H1 (cell line): ENCODE results near the gene CREB3. TPM values are rescaled to one million over a fixed set of nuclear protein-coding genes. Genes with fewer than 3 reads are reported as not detected.

Source experiments
- CTCF ChIA-PET: fragments of 300-600 bp; sonication (Branson Sonifier 250); formaldehyde crosslinking; loops from one replicate; lab custom pipeline; 2021; ENCODE audit not compliant: partially characterized antibody; lab: Charles Lee
- POLR2A ChIA-PET: fragments of 300-600 bp; sonication (Branson Sonifier 250); formaldehyde crosslinking; loops from one replicate; lab custom pipeline; 2021; ENCODE audit warnings: inconsistent platforms; ENCODE audit not compliant: partially characterized antibody; lab: Charles Lee
- DNase-seq, 2 experiments: peaks; one replicate each; pipeline versions ENCODE4 v3.0.0 to v3.0.0-alpha.2; 2010 to 2022; ENCODE audit warnings: low spot score in 2 of 2, low read depth in 1 of 2, mixed read lengths in 1 of 2
- FAIRE-seq: peaks from 2 replicates; lab custom pipeline; 2011; peaks lifted over from hg19 to GRCh38; lab: Jason Lieb, UNC
- H2AFZ ChIP-seq: 2 replicates; pipeline ENCODE4 v1.8.1; 2012; ENCODE audit warnings: low read length, inconsistent platforms
- H2AK5ac ChIP-seq: 2 replicates; pipeline ENCODE4 v1.6.1; 2013; ENCODE audit warnings: low read depth, low read length
- H2BK120ac ChIP-seq: replicated peaks from 2 replicates; pipeline ENCODE3; 2013; ENCODE audit warnings: low read depth, low read length, inconsistent platforms
- H2BK12ac ChIP-seq: 2 replicates; pipeline ENCODE4 v1.6.1; 2013; ENCODE audit warnings: low read depth, low read length
- H2BK15ac ChIP-seq: 2 replicates; pipeline ENCODE4 v1.6.1; 2013; ENCODE audit warnings: low read length
- H2BK20ac ChIP-seq: 2 replicates; pipeline ENCODE4 v1.6.1; 2013; ENCODE audit warnings: low read length
- H2BK5ac ChIP-seq: 2 replicates; pipeline ENCODE4 v1.6.1; 2013; ENCODE audit warnings: low read depth, low read length
- H3K14ac ChIP-seq: 2 replicates; pipeline ENCODE4 v1.6.1; 2013; ENCODE audit warnings: inconsistent platforms; ENCODE audit not compliant: insufficient read length
- H3K18ac ChIP-seq: 2 replicates; pipeline ENCODE4 v1.6.1; 2013; ENCODE audit warnings: low read length; ENCODE audit errors: extremely low read depth
- H3K23ac ChIP-seq: 2 replicates; pipeline ENCODE4 v1.6.1; 2013; ENCODE audit warnings: inconsistent platforms; ENCODE audit not compliant: insufficient read length
- H3K23me2 ChIP-seq: 2 replicates; pipeline ENCODE4 v1.6.1; 2013; ENCODE audit warnings: low read depth, low read length
- H3K27ac ChIP-seq: 2 replicates; pipeline ENCODE4 v1.6.1; 2011; ENCODE audit warnings: low read depth, low read length, inconsistent platforms
- H3K27me3 ChIP-seq, 4 experiments: replicated peaks in 1 of 4; 1 replicate in 1 of 4; 2 replicates in 3 of 4; pipeline versions ENCODE4 v1.6.1 to v1.8.1; 2011 to 2013; ENCODE audit warnings: low read length in 3 of 4, mild to moderate bottlenecking in 3 of 4, inconsistent platforms in 2 of 4, mixed read lengths in 2 of 4, moderate library complexity in 1 of 4; ENCODE audit not compliant: control insufficient read depth in 3 of 4, insufficient read depth in 3 of 4; ENCODE audit errors: extremely low read depth in 1 of 4
- H3K36me3 ChIP-seq, 4 experiments: 2 replicates each; pipeline versions ENCODE4 v1.6.1 to v1.8.1; 2011 to 2013; ENCODE audit warnings: mild to moderate bottlenecking in 4 of 4, low read length in 3 of 4, moderate library complexity in 2 of 4, control low read depth in 1 of 4, inconsistent platforms in 1 of 4; ENCODE audit not compliant: insufficient read depth in 4 of 4, control insufficient read depth in 2 of 4
- H3K4ac ChIP-seq: replicated peaks from 2 replicates; pipeline ENCODE3; 2013; ENCODE audit warnings: low read length, low read depth, mixed read lengths, inconsistent platforms; ENCODE audit not compliant: insufficient read length
- H3K4me1 ChIP-seq, 4 experiments: replicated peaks in 1 of 4; 1 replicate in 1 of 4; 2 replicates in 3 of 4; pipeline versions ENCODE4 v1.6.1 to v1.8.1; 2011 to 2013; ENCODE audit warnings: low read length in 3 of 4, inconsistent platforms in 2 of 4, mixed read lengths in 1 of 4; ENCODE audit not compliant: insufficient read depth in 4 of 4, control insufficient read depth in 3 of 4
- H3K4me2 ChIP-seq, 2 experiments: 2 replicates each; pipeline versions ENCODE4 v1.6.1 to v1.8.1; 2011 to 2013; ENCODE audit warnings: low read depth in 2 of 2, low read length in 2 of 2, control low read depth in 1 of 2, inconsistent platforms in 1 of 2, mild to moderate bottlenecking in 1 of 2; ENCODE audit not compliant: insufficient read depth in 1 of 2
- H3K4me3 ChIP-seq, 4 experiments: fragments of 200-600, 300-600 bp in 1 of 4; sonication (generic), shearing (Covaris generic), sonication (Bioruptor Twin) in 1 of 4; 2 replicates each; pipeline versions ENCODE4 v1.5.1 to v1.8.1; 2011 to 2016; ENCODE audit warnings: low read length in 4 of 4, low read depth in 3 of 4, control low read depth in 2 of 4, inconsistent platforms in 2 of 4, mild to moderate bottlenecking in 2 of 4, mixed read lengths in 1 of 4, moderate library complexity in 1 of 4; ENCODE audit not compliant: insufficient read depth in 2 of 4; ENCODE audit errors: extremely low read depth in 1 of 4
- H3K56ac ChIP-seq: replicated peaks from 2 replicates; pipeline ENCODE3; 2013; ENCODE audit warnings: low read depth, mild to moderate bottlenecking, mixed read lengths, low read length, inconsistent platforms; ENCODE audit not compliant: insufficient read length
- H3K79me1 ChIP-seq: 2 replicates; pipeline ENCODE4 v1.6.1; 2013; ENCODE audit warnings: low read depth, low read length, control low read depth
- H3K79me2 ChIP-seq, 2 experiments: 2 replicates each; pipeline versions ENCODE4 v1.6.1 to v1.8.1; 2012 to 2013; ENCODE audit warnings: low read length in 2 of 2, mild to moderate bottlenecking in 2 of 2, inconsistent platforms in 1 of 2; ENCODE audit not compliant: insufficient read depth in 2 of 2, control insufficient read depth in 1 of 2
- H3K9ac ChIP-seq, 4 experiments: replicated peaks in 1 of 4; 1 replicate in 1 of 4; 2 replicates in 3 of 4; pipeline versions ENCODE4 v1.6.1 to v1.8.1; 2011 to 2013; ENCODE audit warnings: low read depth in 3 of 4, low read length in 3 of 4, control low read depth in 2 of 4, mild to moderate bottlenecking in 2 of 4, moderate library complexity in 2 of 4, inconsistent platforms in 1 of 4; ENCODE audit errors: extremely low read depth in 1 of 4
- H3K9me3 ChIP-seq, 2 experiments: 2 replicates each; pipeline versions ENCODE4 v1.6.1 to v1.8.1; 2012 to 2013; ENCODE audit warnings: mild to moderate bottlenecking in 2 of 2, moderate library complexity in 2 of 2, control low read depth in 1 of 2, inconsistent platforms in 1 of 2, low read depth in 1 of 2, low read length in 1 of 2, mixed read lengths in 1 of 2; ENCODE audit not compliant: insufficient read depth in 2 of 2
- H4K20me1 ChIP-seq, 2 experiments: replicated peaks in 1 of 2; 2 replicates each; pipeline versions ENCODE3 to v1.8.1; 2011 to 2013; ENCODE audit warnings: inconsistent platforms in 2 of 2, low read length in 2 of 2, mild to moderate bottlenecking in 1 of 2; ENCODE audit not compliant: insufficient read depth in 2 of 2, control insufficient read depth in 1 of 2
- H4K5ac ChIP-seq: 2 replicates; pipeline ENCODE4 v1.6.1; 2013; ENCODE audit warnings: low read length, low read depth, mixed read lengths, inconsistent platforms; ENCODE audit not compliant: insufficient read length
- H4K8ac ChIP-seq: 2 replicates; pipeline ENCODE4 v1.8.0; 2013; ENCODE audit warnings: mild to moderate bottlenecking, moderate library complexity, low read length, inconsistent platforms; ENCODE audit not compliant: insufficient read depth; ENCODE audit errors: extremely low read depth
- H4K91ac ChIP-seq: replicated peaks from 2 replicates; pipeline ENCODE3; 2013; ENCODE audit warnings: low read length, mixed read lengths, inconsistent platforms; ENCODE audit not compliant: insufficient read length
- EGR1 ChIP-seq: IDR thresholded peaks from 2 replicates; pipeline ENCODE4 v1.6.1; 2011; ENCODE audit warnings: low read depth, low read length, borderline replicate concordance
- HDAC6 ChIP-seq: IDR thresholded peaks from one replicate; pipeline ENCODE4 v1.7.1; 2012; ENCODE audit warnings: low read depth, mild to moderate bottlenecking, inconsistent platforms, low read length, moderate library complexity
- RBBP5 ChIP-seq: IDR thresholded peaks from 2 replicates; pipeline ENCODE4 v1.7.1; 2012; ENCODE audit warnings: low read depth, mild to moderate bottlenecking, inconsistent platforms, low read length, moderate library complexity, borderline replicate concordance
- SRF ChIP-seq: IDR thresholded peaks from 2 replicates; pipeline ENCODE4 v1.6.1; 2011; ENCODE audit warnings: mild to moderate bottlenecking, low read depth, low read length, moderate library complexity
- WGBS, 2 experiments: shearing (Covaris generic) in 1 of 2; methylation state at CpG; one replicate each; pipeline versions ENCODE4 v1.1.6 to v1.1.7; 2013 to 2015; ENCODE audit warnings: low lambda C conversion rate in 2 of 2, mixed read lengths in 2 of 2, inconsistent platforms in 1 of 2, low coverage in 1 of 2, missing lambda C conversion rate in 1 of 2; ENCODE audit not compliant: insufficient replicate concordance in 2 of 2, insufficient coverage in 1 of 2, insufficient read length in 1 of 2; ENCODE audit errors: extremely low coverage in 1 of 2, missing lambda C conversion rate in 1 of 2; 5-methylcytosine and 5-hydroxymethylcytosine counted together
- polyA plus RNA-seq, 7 experiments: library from polyadenylated mRNA; depleted of rRNA in 3 of 7; stranded (reverse) in 5 of 7; unstranded in 2 of 7; fragments of >200 nt in 5 of 7; fragments of 200-250 nt in 2 of 7; gene quantifications; 1 replicate in 5 of 7; 2 replicates in 1 of 7; 4 replicates in 1 of 7; pipeline versions ENCODE4 v1.2.1 to v1.2.3, GENCODE V29; 2011 to 2013; ENCODE audit warnings: missing spikeins in 2 of 7, mixed read lengths in 2 of 7
- total RNA-seq: library from RNA; stranded (reverse); fragmentation: NEBNext Ultra II Directional; extraction: Animal tissue kit (Norgen Biotek cat#: 25700); gene quantifications from 2 replicates; pipeline ENCODE4 v1.2.1, GENCODE V29; 2021

Gene CREB3
- total and polyA plus RNA-seq, 2 of the 8 experiments (the other 6 are each of a cell fraction or from before 2014, with no cell fraction given): 24.4 to 25.7 TPM

DNA sequence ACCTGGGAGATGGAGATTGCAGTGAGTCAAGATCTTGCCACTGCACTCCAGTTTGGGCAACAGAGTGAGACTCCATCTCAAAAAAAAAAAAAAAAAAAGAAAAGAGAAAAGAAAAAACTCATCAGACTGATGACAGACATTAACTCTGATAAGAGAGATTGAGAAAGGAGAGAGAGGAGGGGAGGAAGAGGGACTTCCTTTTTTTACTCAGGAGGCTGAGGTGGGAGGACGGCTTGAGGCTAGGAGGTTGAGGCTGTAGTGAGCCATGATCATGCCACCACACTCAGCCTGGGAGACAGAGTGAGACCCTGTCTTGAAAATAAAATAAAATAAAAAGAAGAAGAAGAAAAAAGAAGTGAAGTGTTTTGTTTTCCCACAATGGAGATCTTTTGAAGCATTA is 31.3 kb downstream of the CREB3 start:
- Histone ChIP-seq H2BK12ac (no peak overlapping the region), H3K18ac (no peak overlapping the region), H3K23me2 (no peaks in the 10 kb centered on the region), H3K79me1 (no peaks in the 10 kb centered on the region), H2BK20ac (no peak overlapping the region), H3K4me3 (no peak overlapping the region), H4K8ac (no peak overlapping the region), H3K27ac (no peak overlapping the region), H3K56ac (no peak overlapping the region), H4K5ac (no peak overlapping the region), H3K9ac (no peak overlapping the region), H2AK5ac (no peak overlapping the region), H3K4me2 (no peak overlapping the region), H3K9me3 (no peaks in the 10 kb centered on the region), H4K91ac (no peak overlapping the region), H3K36me3 (no peaks in the 10 kb centered on the region), H3K23ac (no peak overlapping the region), H3K14ac (no peak overlapping the region), H2BK15ac (no peak overlapping the region), H3K27me3 (no peaks in the 10 kb centered on the region), H2AFZ (no peak overlapping the region), H3K79me2 (peaks cover 0 to 14% of the 10 kb centered on the region in 2 experiments; a peak in 2 of 4 replicates), H4K20me1 (no peaks in the 10 kb centered on the region), H2BK120ac (no peak overlapping the region), H2BK5ac (no peak overlapping the region), H3K4ac (no peak overlapping the region), H3K4me1 (no peaks in the 10 kb centered on the region)
- DNase-seq: no peak
- WGBS, 2 experiments: 100% methylated on average over 1 of the region's 1 CpG; no CpG with 5 or more reads in 1 of the 2 experiments
- ChIA-PET POLR2A (no interaction called here), CTCF (no interaction called here)
- no peak for FAIRE-seq
- TF ChIP-seq RBBP5 (no peak), SRF (no peak), HDAC6 (no peak), EGR1 (no peak)
